HG02981 (cell line): ENCODE measurements around the gene SLC22A23.

Experiments
- ATAC-seq: cut with Tn5 transposase; IDR thresholded peaks from one replicate; pipeline ENCODE4 v1.9.1; 2021; ENCODE audit warnings: mild to moderate bottlenecking, moderate library complexity; ENCODE audit not compliant: unreplicated experiment

Gene SLC22A23

DNA sequence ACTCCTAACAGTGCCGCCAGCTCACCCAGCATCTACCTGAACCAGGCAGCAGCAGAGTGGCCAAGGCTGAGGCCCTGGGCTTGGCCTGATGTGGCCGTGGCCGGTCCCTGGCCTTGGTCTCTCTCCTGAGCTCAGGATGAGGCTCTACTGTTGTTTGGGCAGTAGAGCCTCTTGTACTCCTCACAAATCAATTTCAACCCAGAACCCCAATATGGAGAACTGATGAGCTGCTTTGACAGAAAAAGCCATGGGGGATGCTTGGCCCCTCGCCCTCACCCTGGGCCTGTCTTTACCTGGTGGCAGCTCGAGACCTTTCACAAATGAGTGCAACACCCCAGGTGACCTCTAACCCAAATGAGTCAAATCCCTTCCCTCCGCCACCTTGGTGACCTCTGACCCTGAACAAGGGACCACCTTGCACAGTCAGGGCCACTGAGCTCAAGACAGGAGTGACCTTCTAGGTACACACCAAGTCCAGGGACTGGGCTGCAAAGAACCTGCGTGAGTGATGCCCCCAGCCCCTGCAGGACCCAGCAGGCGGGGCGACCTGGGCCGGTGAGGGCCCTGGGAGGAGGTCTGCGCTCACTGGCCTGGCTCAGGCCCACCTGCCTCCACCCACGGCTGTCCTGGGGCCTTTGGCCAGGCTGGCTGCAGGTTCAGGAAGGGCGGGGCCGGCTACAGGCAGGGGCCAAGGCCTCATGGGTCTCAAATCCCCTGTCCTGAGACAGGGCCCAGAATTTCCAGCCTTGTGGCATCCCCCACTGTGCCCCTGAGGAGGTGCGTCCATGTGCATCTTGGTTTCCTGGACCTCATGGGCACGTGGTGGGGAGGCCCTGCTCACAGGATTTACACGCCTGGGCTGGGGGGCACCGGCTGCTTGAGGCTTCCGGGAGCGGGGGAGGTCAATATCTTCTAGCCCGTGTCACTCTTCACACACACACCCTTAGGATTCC lies 167.9 kb downstream of the SLC22A23 start:
- no peak for ATAC-seq

DNA sequence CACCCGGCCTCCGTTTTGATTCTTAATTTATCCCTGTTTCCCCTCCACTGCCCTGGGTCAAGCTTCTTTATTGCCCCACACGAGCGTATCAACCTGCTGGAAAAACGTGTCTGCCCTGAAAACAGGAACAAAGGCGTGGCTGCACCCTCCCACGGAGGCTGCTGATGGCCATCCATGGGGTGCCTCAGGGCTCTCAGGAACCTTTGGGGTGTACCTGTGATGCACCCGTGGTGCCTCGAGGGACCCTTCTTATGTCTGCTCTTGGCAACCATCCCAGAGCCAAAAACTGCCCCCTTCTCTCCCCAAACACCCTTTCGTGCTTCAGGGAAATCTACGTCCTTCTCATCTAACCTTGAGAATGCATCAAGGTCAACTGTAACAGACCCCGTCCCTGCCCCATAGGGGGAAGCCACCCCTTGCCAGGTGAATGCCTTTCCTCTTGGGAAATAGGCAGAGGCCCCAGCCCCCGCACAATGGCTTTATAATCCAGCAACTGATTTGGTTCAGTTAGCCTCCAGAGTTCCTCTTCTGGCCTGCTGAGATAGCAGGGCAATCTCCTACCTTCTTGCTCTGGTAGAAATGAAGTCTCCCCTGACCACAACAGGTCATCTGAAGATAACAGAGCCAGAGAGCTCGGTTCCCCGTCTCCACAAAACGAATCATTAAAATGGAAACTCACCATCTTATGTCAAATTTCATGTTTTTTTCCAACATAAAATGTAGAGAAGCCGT lies 168.7 kb downstream of the SLC22A23 start:
- ATAC-seq = no peak

DNA sequence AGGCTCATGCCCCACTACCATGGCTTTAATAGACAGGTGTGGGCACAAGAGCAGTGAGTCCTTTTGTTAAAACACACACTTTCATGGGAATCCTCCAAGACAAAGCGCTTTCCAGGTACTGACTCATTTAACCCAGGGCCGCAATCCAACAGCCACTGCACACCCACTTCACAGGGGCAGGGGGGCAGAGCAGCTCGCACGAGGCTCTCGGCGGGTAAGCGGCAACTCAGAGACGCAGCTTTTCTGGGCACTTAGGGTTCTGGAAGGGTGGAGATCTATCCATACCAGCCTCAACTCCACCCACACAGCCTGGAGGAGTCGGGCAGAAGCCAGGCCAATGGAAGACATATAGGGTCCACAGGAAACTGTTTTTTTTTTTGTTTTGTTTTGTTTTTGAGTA lies 169.5 kb downstream of the SLC22A23 start:
- ATAC-seq = no peak

GRCh38 chr6:3286641-3287171 lies 170.1 kb downstream of the SLC22A23 start:
- no peak for ATAC-seq

DNA sequence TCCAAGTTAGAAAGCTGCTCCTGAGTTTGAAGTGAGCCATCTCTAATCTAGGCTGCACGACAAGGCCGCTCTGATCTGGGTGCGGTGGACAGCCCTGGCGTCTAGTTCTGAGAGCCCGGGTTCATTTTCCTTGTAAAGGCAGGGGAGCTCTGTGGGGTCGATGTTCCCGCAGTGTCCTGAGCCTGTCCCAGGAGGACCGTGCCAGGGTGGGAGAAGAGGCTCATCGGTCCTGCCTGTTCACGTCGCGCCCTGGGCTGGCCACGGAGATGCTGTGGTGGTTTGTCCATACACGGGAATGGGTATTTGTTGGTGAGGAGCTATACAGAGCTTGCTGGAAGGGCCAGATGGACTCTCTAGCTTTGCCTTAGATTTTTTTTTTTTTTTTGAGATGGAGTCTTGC lies 171.1 kb downstream of the SLC22A23 start:
- ATAC-seq = no peak

DNA sequence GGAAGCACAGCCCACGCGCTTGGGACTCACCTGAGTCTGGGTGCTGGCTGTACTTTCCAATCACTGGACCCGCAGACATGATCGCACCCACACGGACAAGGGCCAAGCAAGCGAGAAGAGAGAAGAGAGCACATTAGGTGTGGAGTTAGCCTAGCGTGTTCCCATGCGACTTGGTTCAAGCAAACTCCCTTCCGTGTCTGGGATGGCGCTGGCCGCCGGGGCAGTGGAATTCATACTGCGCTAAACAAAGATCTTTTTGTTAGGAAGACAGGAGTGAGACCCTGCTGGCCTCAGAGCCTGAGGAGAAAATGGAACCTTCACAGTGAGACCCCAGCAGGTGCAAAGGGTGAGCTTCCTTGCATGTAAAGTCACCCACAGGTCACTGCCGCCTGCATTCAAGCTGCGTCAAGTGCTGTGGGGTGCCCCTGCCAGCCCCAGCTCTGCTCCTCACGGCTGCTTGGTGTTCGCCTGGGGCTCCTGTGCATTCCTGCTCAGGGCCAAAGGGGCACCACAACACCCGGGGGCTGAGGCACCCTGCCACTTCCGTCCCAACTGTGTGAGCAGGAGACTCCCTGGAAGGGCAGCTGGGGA lies 171.7 kb downstream of the SLC22A23 start:
- no peak for ATAC-seq

- no peak for ATAC-seq
These were observed 172.4 kb downstream of the SLC22A23 start for GRCh38 chr6:3284436-3284876.

GRCh38 chr6:3283641-3284435 lies 173.0 kb downstream of the SLC22A23 start:
- ATAC-seq = no peak

DNA sequence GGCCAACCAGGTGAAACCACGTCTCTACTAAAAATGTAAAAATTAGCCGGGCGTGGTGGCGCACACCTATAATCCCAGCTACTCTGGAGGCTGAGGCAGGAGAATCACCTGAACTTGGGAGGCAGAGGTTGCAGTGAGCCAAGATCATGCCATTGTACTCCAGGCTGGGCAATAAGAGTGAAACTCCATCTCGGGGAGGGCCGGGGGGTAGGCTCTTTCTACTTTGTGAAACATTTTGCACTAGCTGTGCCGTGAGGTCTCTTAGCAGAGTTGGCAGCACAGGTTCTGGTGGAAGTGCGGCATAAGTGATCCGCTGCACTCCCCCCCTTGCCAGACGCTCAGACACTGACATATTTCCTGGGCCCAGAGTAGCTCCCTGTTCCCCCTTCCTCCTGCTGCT lies 173.6 kb downstream of the SLC22A23 start:
- no peak for ATAC-seq

GRCh38 chr6:3282476-3283236 lies 174.2 kb downstream of the SLC22A23 start:
- ATAC-seq = no peak

GRCh38 chr6:3281631-3282475 lies 175.0 kb downstream of the SLC22A23 start:
- no peak for ATAC-seq

DNA sequence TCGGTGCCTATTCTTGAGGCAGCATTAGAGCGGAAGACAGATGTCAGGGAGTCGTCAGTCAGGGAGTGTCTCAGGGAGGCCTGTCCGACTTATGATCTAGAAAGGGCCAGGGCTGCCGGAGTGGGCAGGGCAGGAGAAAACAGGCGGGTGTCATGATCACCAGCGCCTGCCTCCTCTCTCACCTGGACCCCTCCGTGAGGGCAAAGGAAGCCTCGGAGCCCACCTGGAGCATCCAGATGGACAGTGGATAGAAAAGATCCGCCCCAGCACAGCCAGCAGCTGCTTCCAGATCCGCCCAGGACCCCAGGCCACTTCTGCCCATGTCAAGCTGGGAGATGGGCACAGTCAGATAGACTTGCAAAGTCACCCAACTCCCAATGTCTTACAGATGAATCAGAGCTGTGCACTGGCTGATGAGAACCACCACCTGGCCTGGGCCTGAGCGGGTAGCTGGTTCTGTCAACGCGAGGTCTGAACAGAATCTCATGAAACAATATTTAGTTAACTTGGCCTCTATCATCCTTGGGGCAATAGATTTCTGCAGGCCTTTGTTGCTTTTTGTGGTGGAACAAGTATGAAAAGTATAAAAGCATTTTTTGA lies 175.9 kb downstream of the SLC22A23 start:
- ATAC-seq = no peak

GRCh38 chr6:3280091-3280490 lies 176.8 kb downstream of the SLC22A23 start:
- ATAC-seq = no peak

DNA sequence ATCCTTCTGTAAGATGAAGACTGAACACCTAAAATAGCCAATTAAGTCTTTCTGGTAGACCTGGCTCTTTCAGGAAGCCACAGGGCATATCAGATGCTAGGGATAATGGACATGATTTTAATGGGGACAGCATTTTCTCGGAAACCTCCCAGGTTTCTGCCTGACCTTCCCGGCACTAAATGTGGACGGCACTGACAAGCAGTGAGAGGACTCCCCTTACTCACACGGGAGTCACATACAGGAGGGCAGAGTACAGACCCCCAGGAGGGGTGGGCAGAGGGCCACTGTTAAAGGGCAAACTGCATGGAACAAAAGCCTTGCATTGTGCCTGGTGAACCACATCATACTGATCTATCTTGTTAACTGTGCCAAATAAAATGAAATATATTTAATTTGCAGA lies 178.2 kb downstream of the SLC22A23 start:
- ATAC-seq = no peak

- ATAC-seq = no peak
These were observed 178.9 kb downstream of the SLC22A23 start for GRCh38 chr6:3277851-3278416.

DNA sequence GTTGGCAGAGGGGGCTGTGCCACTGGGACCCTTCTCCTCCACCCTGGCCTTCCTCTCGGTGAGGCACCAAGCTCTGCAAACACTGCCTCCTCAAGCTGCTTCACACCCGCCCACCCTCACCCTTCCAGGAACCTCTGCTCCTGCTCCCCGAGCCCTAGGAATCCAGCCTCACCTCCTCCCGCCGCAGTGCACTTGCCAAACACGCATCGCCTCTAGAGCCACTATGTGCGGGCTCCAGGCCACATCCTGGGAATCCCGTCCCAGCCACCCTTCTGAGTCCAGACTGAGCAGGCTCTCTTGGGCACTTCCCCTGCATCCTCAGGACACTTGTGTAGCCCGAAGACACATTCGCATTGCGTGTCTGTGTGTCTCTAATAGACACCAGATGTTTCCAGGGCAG lies 179.6 kb downstream of the SLC22A23 start:
- no peak for ATAC-seq

DNA sequence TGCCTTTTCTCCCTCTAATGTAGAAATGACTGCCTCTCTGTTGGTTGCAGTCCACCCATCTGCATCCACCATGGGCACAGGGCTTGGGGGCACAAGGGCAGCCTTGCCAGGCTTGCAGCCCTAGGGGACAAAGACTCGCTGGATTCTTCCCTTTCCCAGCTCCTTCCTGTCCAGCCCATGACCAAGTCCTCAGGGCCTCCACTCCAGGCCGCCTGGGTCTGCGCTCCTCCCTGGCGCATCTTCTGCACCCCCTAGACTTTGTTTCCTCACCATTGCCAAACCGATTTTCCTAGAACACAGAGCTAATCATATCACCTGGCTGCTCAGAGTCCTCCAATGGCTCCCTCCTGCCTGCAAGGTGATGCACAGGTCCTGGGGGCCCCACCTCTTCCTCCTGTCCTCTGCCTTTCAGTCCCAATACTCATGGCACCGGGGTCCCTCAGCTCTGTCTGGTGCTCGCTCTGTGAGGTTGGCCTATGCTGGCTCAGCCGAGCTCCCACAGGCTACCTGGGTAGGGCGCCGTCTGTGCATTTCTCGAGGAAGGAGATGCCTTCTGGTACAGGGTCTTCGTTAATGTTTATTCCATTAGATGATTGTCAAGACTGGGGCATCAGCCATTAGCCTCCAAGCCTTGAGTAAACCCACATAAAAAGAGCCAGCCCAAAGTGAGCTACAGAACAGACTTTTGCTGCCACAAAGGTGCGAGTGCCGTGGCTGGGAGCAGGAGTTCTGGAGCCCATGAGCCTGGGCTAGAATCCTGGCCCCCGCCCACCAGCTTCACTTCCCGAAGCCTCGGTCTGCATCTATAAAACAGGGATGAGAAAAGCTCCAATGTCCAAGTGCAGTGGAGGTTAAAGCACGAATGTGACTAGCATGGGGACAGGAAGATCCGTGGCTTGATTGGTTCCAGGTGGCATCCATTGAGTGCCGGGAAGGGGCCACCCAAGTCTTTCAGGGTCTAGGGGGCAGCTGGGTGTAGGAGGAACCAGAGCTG lies 180.4 kb downstream of the SLC22A23 start:
- ATAC-seq = no peak
